Endothelial cell (in vitro differentiated cells): ENCODE measurements around the gene RBP3. TPM values are rescaled to one million over a fixed set of nuclear protein-coding genes. Genes with fewer than 3 reads are reported as not detected.

ENCODE experiments used
- DNase-seq: peaks from one replicate; pipeline ENCODE4 v3.0.0; 2021; ENCODE audit warnings: low spot score
- H3K27ac Mint-ChIP-seq: one replicate; pipeline ENCODE4 v1.8.0; 2021; ENCODE audit warnings: mixed read lengths, inconsistent platforms; ENCODE audit not compliant: unreplicated experiment
- H3K27me3 Mint-ChIP-seq: one replicate; pipeline ENCODE4 v1.8.0; 2021; ENCODE audit warnings: mild to moderate bottlenecking, moderate library complexity, mixed read lengths, inconsistent platforms; ENCODE audit not compliant: unreplicated experiment
- H3K36me3 Mint-ChIP-seq: one replicate; pipeline ENCODE4 v1.8.0; 2021; ENCODE audit warnings: mild to moderate bottlenecking, low read depth, mixed read lengths, inconsistent platforms; ENCODE audit not compliant: unreplicated experiment
- H3K4me1 Mint-ChIP-seq: one replicate; pipeline ENCODE4 v1.8.0; 2021; ENCODE audit warnings: mild to moderate bottlenecking, mixed read lengths, inconsistent platforms; ENCODE audit not compliant: unreplicated experiment
- H3K4me3 Mint-ChIP-seq: one replicate; pipeline ENCODE4 v1.8.0; 2021; ENCODE audit warnings: mild to moderate bottlenecking, mixed read lengths, inconsistent platforms; ENCODE audit not compliant: unreplicated experiment
- H3K9me3 Mint-ChIP-seq: one replicate; pipeline ENCODE4 v1.8.0; 2021; ENCODE audit warnings: mixed read lengths, inconsistent platforms; ENCODE audit not compliant: unreplicated experiment
- total RNA-seq: library from RNA; stranded (reverse); fragmentation: NEBNext Ultra II Directional; extraction: Animal tissue kit (Norgen Biotek cat#: 25700); gene quantifications from one replicate; pipeline ENCODE4 v1.2.1, GENCODE V29; 2021; ENCODE audit not compliant: unreplicated experiment
- TF ChIP-seq, protein P1 (sequence below): fragments of 200-600 bp; sonication (generic); IDR thresholded peaks from one replicate; pipeline ENCODE4 v1.5.0; 2021; ENCODE audit warnings: antibody characterized with exemption; ENCODE audit not compliant: unreplicated experiment

The RBP3 gene
- total RNA-seq, 1 donor from 2014 or later: not detected

DNA sequence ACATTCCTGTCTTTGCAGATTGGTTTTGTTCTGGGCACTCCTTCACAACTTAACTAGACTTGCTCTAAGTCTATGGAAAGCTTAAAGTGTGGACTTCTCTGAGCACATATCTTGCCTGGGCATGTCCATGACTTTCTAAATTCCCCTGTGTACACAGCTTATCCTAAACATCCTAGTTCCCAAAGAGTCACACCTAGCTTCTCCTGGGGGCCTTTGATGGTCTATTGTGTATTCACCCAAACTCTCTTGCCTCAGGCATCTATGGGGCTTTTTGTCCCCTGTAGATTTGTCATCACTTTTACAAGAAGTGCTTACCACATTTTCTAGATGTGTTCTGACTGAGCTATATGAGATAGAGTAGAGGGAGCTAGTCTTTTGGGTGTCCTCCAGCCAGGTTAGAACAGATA, 48.2 kb downstream of the RBP3 start:
- TF ChIP-seq, protein P1, sequence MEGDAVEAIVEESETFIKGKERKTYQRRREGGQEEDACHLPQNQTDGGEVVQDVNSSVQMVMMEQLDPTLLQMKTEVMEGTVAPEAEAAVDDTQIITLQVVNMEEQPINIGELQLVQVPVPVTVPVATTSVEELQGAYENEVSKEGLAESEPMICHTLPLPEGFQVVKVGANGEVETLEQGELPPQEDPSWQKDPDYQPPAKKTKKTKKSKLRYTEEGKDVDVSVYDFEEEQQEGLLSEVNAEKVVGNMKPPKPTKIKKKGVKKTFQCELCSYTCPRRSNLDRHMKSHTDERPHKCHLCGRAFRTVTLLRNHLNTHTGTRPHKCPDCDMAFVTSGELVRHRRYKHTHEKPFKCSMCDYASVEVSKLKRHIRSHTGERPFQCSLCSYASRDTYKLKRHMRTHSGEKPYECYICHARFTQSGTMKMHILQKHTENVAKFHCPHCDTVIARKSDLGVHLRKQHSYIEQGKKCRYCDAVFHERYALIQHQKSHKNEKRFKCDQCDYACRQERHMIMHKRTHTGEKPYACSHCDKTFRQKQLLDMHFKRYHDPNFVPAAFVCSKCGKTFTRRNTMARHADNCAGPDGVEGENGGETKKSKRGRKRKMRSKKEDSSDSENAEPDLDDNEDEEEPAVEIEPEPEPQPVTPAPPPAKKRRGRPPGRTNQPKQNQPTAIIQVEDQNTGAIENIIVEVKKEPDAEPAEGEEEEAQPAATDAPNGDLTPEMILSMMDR: no peak
- Mint-ChIP-seq H3K36me3 (no peaks in the 10 kb centered on the region), H3K27ac (no peak overlapping the region), H3K27me3 (peaks cover 3% of the 10 kb centered on the region), H3K9me3 (no peaks in the 10 kb centered on the region), H3K4me1 (no peaks in the 10 kb centered on the region), H3K4me3 (no peak overlapping the region)
- no peak for DNase-seq

DNA sequence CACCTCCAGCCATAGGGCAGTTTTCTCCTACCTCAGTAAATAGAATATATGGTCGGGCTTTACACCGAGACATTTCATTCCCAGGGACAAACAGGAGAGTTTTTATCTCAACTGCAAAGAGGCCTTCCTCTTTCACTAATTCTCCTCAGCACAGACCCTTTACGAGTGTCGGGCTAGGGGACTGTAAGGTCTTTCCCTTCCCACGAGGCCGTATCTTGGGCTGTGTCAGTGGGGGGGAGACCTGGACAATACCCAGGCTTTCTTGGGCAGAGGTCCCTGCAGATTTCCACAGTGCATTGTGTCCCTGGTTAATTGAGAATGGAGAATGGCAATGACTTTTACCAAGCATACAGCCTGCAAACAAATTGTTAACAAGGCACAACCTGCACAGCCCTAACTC, 49.1 kb downstream of the RBP3 start:
- TF ChIP-seq, protein P1: no peak
- no peak for DNase-seq
- peaks cover 3% of the 10 kb centered on the region for H3K27me3 Mint-ChIP-seq
- H3K27ac Mint-ChIP-seq: no peak overlapping the region
- no peak overlapping the region for H3K4me3 Mint-ChIP-seq
- no peaks in the 10 kb centered on the region for H3K36me3 Mint-ChIP-seq
- no peaks in the 10 kb centered on the region for H3K9me3 Mint-ChIP-seq
- H3K4me1 Mint-ChIP-seq: peaks cover 3% of the 10 kb centered on the region

DNA sequence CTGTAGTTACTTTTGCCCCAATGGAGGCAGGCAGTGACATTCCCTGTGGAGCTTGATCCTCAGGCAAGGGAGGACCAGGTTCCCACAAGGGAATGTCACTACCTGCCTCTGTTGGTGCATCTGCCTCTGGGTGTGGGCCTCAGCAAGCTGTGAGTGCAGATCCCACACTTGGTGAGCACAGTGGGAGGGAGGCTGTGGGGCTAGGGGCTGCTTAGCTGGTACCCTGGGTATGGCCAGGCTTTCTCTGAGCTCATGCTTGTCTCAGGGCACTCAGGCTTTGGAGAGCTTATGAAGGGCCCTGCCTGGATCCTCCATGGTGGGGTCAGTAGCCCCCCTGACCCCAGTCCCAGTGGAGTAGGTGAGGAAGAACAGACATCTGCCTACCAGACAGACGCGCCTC, 52.1 kb downstream of the RBP3 start:
- Mint-ChIP-seq H3K27ac (no peak overlapping the region), H3K9me3 (no peaks in the 10 kb centered on the region), H3K4me3 (no peak overlapping the region), H3K4me1 (peaks cover 14% of the 10 kb centered on the region), H3K27me3 (peaks cover 9% of the 10 kb centered on the region), H3K36me3 (no peaks in the 10 kb centered on the region)
- DNase-seq: no peak
- TF ChIP-seq, protein P1: no peak

DNA sequence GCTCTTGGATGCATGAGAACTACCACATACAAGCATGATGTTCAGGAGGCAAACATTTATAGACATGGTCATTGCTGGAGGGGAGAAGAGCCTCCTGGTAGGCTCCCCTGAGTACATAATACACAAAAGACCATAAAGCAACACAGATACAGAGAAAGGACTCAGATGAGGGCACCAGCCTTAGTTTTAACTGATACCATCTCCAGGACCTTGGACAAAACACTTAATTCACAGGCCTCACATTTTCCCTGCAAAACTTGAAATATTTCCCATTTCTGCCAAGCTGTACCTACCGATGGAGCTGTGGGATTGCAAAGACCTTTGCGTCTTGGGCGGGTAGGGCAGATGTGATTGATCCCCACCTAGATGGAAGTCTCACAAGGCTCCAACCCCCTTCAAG, 52.6 kb downstream of the RBP3 start:
- Mint-ChIP-seq H3K27me3 (peaks cover 9% of the 10 kb centered on the region), H3K36me3 (no peaks in the 10 kb centered on the region), H3K4me1 (peaks cover 14% of the 10 kb centered on the region), H3K27ac (no peak overlapping the region), H3K4me3 (no peak overlapping the region), H3K9me3 (no peaks in the 10 kb centered on the region)
- DNase-seq: no peak
- TF ChIP-seq, protein P1: no peak

DNA sequence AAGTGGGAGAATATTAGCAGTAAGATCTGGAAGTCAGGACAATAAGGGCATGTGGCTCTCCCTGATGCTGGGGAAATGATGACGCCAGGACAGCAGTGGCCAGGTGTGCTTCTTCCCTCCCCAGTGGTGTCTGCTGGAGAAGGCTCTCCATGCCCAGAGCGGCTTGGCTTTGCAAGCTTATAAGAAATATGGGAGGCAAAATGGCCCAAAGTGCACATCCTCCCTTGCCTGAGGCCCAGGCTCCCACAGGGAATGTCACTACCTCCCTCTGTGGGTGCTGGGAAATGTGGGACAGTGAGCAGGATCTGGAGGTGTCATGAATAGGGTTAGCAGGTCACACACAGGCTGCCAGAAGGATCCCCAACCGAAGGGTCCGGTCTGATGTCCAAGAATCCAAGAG, 53.0 kb downstream of the RBP3 start:
- Mint-ChIP-seq H3K36me3 (no peaks in the 10 kb centered on the region), H3K9me3 (no peaks in the 10 kb centered on the region), H3K4me1 (peaks cover 14% of the 10 kb centered on the region), H3K27ac (no peak overlapping the region), H3K27me3 (peaks cover 9% of the 10 kb centered on the region), H3K4me3 (no peak overlapping the region)
- TF ChIP-seq, protein P1: no peak
- DNase-seq: no peak
